Right cardiac atrium (tissue), 5 donors: Measurements from ENCODE around the gene SPOCK1. TPM values are rescaled to one million over a fixed set of nuclear protein-coding genes. Genes with fewer than 3 reads are reported as not detected.

Source experiments
- ATAC-seq, 2 donors: fragments of 200-7000 bp; cut with Tn5 transposase; one replicate each; pipeline versions ENCODE4 v1.8.0 to v1.9.1; 2020; ENCODE audit warnings: moderate library complexity in 2 of 2, mild to moderate bottlenecking in 1 of 2
- DNase-seq, 3 donors: peaks; one replicate each; pipeline ENCODE4 v3.0.0-alpha.2; 2020
- H3K27ac ChIP-seq: one replicate; pipeline ENCODE4 v1.5.1; 2013; ENCODE audit warnings: mild to moderate bottlenecking, low read length, control low read depth, moderate library complexity
- H3K27me3 ChIP-seq: one replicate; pipeline ENCODE4 v1.6.1; 2013; ENCODE audit not compliant: control insufficient read depth, insufficient read depth
- H3K4me1 ChIP-seq: one replicate; pipeline ENCODE4 v1.6.1; 2013; ENCODE audit warnings: low read length; ENCODE audit not compliant: control insufficient read depth, insufficient read depth
- H3K4me3 ChIP-seq: one replicate; pipeline ENCODE4 v1.5.1; 2013; ENCODE audit warnings: low read length, control low read depth
- H3K9me3 ChIP-seq: one replicate; pipeline ENCODE4 v1.6.1; 2013; ENCODE audit warnings: low read length; ENCODE audit not compliant: control insufficient read depth
- WGBS: extraction: QIAGEN DNeasy Blood & Tissue Kit; methylation state at CpG from one replicate; pipeline ENCODE4 v1.1.7; 2013; 5-methylcytosine and 5-hydroxymethylcytosine counted together
- intact Hi-C, 4 donors: fragments of 100-400 bp; cut with DNase I; formaldehyde crosslinking; loops; one replicate each; pipeline versions ENCODE4 v1.11.0 to v1.14.0; 2022 to 2023
- polyA plus RNA-seq: library from polyadenylated mRNA; stranded (reverse); fragments of 200-250 nt; gene quantifications from one replicate; pipeline ENCODE4 v1.2.3, GENCODE V29; 2013
- total RNA-seq, 4 donors: library from RNA; stranded (reverse); fragmentation: NEBNext Ultra II Directional; extraction: Animal tissue kit (Norgen Biotek cat#: 25700); gene quantifications; one replicate each; pipeline ENCODE4 v1.2.1, GENCODE V29; 2021
- donor health status: healthy with polysubstance abuse.
- donor health status: DM: no; HTN: yes; CAD: no.
- donor health status: DM: no; HTN: no; CAD: no.
- donor health status: DM: no; HTN: yes; CAD: no; lungs with severe emphysema.
- donor health status: DM: yes; HTN: yes; CAD: no.

Gene SPOCK1
- total and polyA plus RNA-seq, 5 donors, result 41.0 to 186 (median 139) TPM

GRCh38 chr5:137226081-137226480, 273.0 kb downstream of the SPOCK1 start:
- H3K27me3 ChIP-seq, result no peaks in the 10 kb centered on the region
- no peak overlapping the region for H3K4me3 ChIP-seq
- H3K9me3 ChIP-seq, result no peaks in the 10 kb centered on the region
- no peaks in the 10 kb centered on the region for H3K4me1 ChIP-seq
- 62% methylated on average over 3 of the region's 3 CpGs for WGBS
- DNase-seq (no peak), ATAC-seq (no peak)
- intact Hi-C loops, result no loop called here
- H3K27ac ChIP-seq, result no peak overlapping the region

- 71% methylated on average over 4 of the region's 4 CpGs for WGBS
- H3K9me3 ChIP-seq, result no peaks in the 10 kb centered on the region
- peaks cover 3% of the 10 kb centered on the region for H3K4me1 ChIP-seq
- ATAC-seq (peak; percentile 69 to 78), DNase-seq (no peak)
- intact Hi-C loops, result no loop called here
- no peaks in the 10 kb centered on the region for H3K27me3 ChIP-seq
- H3K27ac ChIP-seq, result no peak overlapping the region
- no peak overlapping the region for H3K4me3 ChIP-seq
These were observed 275.5 kb downstream of the SPOCK1 start for GRCh38 chr5:137223324-137224295.

- 62% methylated on average over 3 of the region's 3 CpGs for WGBS
- no peaks in the 10 kb centered on the region for H3K9me3 ChIP-seq
- no peak overlapping the region for H3K4me3 ChIP-seq
- peaks cover 4% of the 10 kb centered on the region for H3K4me1 ChIP-seq
- ATAC-seq (no peak), DNase-seq (no peak)
- intact Hi-C loops, result no loop called here
- no peaks in the 10 kb centered on the region for H3K27me3 ChIP-seq
- H3K27ac ChIP-seq, result no peak overlapping the region
These were observed 277.2 kb downstream of the SPOCK1 start for GRCh38 chr5:137221943-137222342.

GRCh38 chr5:137220523-137220927, 278.6 kb downstream of the SPOCK1 start:
- intact Hi-C loops, result no loop called here
- no peaks in the 10 kb centered on the region for H3K9me3 ChIP-seq
- WGBS, result 70% methylated on average over 3 of the region's 3 CpGs
- H3K4me1 ChIP-seq, result peaks cover 4% of the 10 kb centered on the region
- no peak overlapping the region for H3K27ac ChIP-seq
- ATAC-seq (peak; percentile 59 to 66), DNase-seq (no peak)
- H3K27me3 ChIP-seq, result no peaks in the 10 kb centered on the region
- H3K4me3 ChIP-seq, result no peak overlapping the region

GRCh38 chr5:137218896-137219295, 280.2 kb downstream of the SPOCK1 start:
- Histone ChIP-seq H3K9me3 (no peaks in the 10 kb centered on the region), H3K27me3 (no peaks in the 10 kb centered on the region), H3K27ac (no peak overlapping the region), H3K4me3 (no peak overlapping the region), H3K4me1 (peaks cover 4% of the 10 kb centered on the region)
- intact Hi-C loops, result loop anchor here in 1 of 4 donors (10.0 kb wide), 1 partner anchor 414 kb away; no protein-coding TSS in a partner anchor
- no peak for ATAC-seq
- no peak for DNase-seq
- WGBS, result 20% methylated on average over 1 of the region's 1 CpG

- Histone ChIP-seq H3K4me1 (peaks cover 4% of the 10 kb centered on the region), H3K9me3 (no peaks in the 10 kb centered on the region), H3K4me3 (no peak overlapping the region), H3K27me3 (no peaks in the 10 kb centered on the region), H3K27ac (no peak overlapping the region)
- ATAC-seq (no peak), DNase-seq (no peak)
- WGBS, result 0% methylated on average over 1 of the region's 1 CpG
- intact Hi-C loops, result loop anchor here in 1 of 4 donors (10.0 kb wide), 1 partner anchor 414 kb away; no protein-coding TSS in a partner anchor
These were observed 280.7 kb downstream of the SPOCK1 start for GRCh38 chr5:137218471-137218870.

GRCh38 chr5:137217599-137218200, 281.4 kb downstream of the SPOCK1 start:
- DNase-seq, result no peak
- intact Hi-C loops, result loop anchor here in 1 of 4 donors (10.0 kb wide), 1 partner anchor 413 kb away; no protein-coding TSS in a partner anchor
- H3K9me3 ChIP-seq, result no peaks in the 10 kb centered on the region

GRCh38 chr5:137216976-137217598, 282.0 kb downstream of the SPOCK1 start:
- DNase-seq (no peak), ATAC-seq (no peak)
- Histone ChIP-seq H3K9me3 (no peaks in the 10 kb centered on the region), H3K4me3 (no peak overlapping the region), H3K4me1 (peaks cover 6% of the 10 kb centered on the region), H3K27ac (no peak overlapping the region), H3K27me3 (no peaks in the 10 kb centered on the region)
- intact Hi-C loops, result loop anchor here in 1 of 4 donors (10.0 kb wide), 1 partner anchor 412 kb away; no protein-coding TSS in a partner anchor
- 78% methylated on average over 5 of the region's 5 CpGs for WGBS

More at GRCh38 chr5:137217599-137218200, 281.4 kb downstream of the SPOCK1 start:
- no peak for ATAC-seq
- no peak overlapping the region for H3K4me3 ChIP-seq
- H3K4me1 ChIP-seq, result peaks cover 5% of the 10 kb centered on the region
- WGBS, result 82% methylated on average over 6 of the region's 6 CpGs
- no peaks in the 10 kb centered on the region for H3K27me3 ChIP-seq
- no peak overlapping the region for H3K27ac ChIP-seq

GRCh38 chr5:137215780-137216179, 283.3 kb downstream of the SPOCK1 start:
- intact Hi-C loops, result loop anchor here in 1 of 4 donors (10.0 kb wide), 1 partner anchor 411 kb away; no protein-coding TSS in a partner anchor

GRCh38 chr5:137215261-137215660, 283.9 kb downstream of the SPOCK1 start:
- WGBS, result 64% methylated on average over 1 of the region's 1 CpG
- Histone ChIP-seq H3K9me3 (no peaks in the 10 kb centered on the region), H3K27me3 (no peaks in the 10 kb centered on the region), H3K27ac (no peak overlapping the region), H3K4me1 (peaks cover 6% of the 10 kb centered on the region), H3K4me3 (no peak overlapping the region)
- DNase-seq (no peak), ATAC-seq (no peak)
- intact Hi-C loops, result loop anchor here in 1 of 4 donors (10.0 kb wide), 1 partner anchor 410 kb away; no protein-coding TSS in a partner anchor

More at GRCh38 chr5:137215780-137216179, 283.3 kb downstream of the SPOCK1 start:
- DNase-seq (no peak), ATAC-seq (no peak)
- no peak overlapping the region for H3K27ac ChIP-seq
- no peaks in the 10 kb centered on the region for H3K27me3 ChIP-seq
- H3K9me3 ChIP-seq, result no peaks in the 10 kb centered on the region
- H3K4me1 ChIP-seq, result peaks cover 6% of the 10 kb centered on the region
- WGBS, result 78% methylated on average over 2 of the region's 2 CpGs
- no peak overlapping the region for H3K4me3 ChIP-seq
